ENCODE data around the gene NRBF2. TPM values are rescaled to one million over a fixed set of nuclear protein-coding genes. Genes with fewer than 3 reads are reported as not detected.
A peak's percentile ranks its signal among the peaks of the same experiment; 100 is the strongest.

The NRBF2 gene
- total RNA-seq, 1 donor from 2014 or later, result 21.5 TPM

GRCh38 chr10:63132651-63133055, 475 bp upstream of the NRBF2 start:
- Mint-ChIP-seq H3K4me1 (ENCODE audit: unreplicated experiment) (peaks cover 22% of the 10 kb centered on the region), H3K9me3 (ENCODE audit: unreplicated experiment) (peaks cover 5% of the 10 kb centered on the region), H3K27me3 (ENCODE audit: unreplicated experiment) (no peaks in the 10 kb centered on the region), H3K36me3 (ENCODE audit: unreplicated experiment) (no peaks in the 10 kb centered on the region), H3K4me3 (ENCODE audit: unreplicated experiment) (peak overlapping the region; percentile 85), H3K27ac (ENCODE audit: unreplicated experiment) (peak overlapping the region; percentile 90)
- no peak for TF ChIP-seq CTCF (IDR thresholded peaks at IDR 0.05)
- DNase-seq (ENCODE audit: extremely low spot score, unreplicated experiment), result no peak

- H3K27ac Mint-ChIP-seq (ENCODE audit: unreplicated experiment), result peak overlapping the region; percentile 90
- DNase-seq (ENCODE audit: extremely low spot score, unreplicated experiment), result no peak
Measured at GRCh38 chr10:63133821-63134557, 861 bp downstream of the NRBF2 start.

GRCh38 chr10:63137306-63137705, 4.2 kb downstream of the NRBF2 start:
- H3K27me3 Mint-ChIP-seq (ENCODE audit: unreplicated experiment), result no peaks in the 10 kb centered on the region
- TF ChIP-seq CTCF (IDR thresholded peaks at IDR 0.05), result no peak
- peaks cover 5% of the 10 kb centered on the region for H3K9me3 Mint-ChIP-seq (ENCODE audit: unreplicated experiment)
- no peak overlapping the region for H3K27ac Mint-ChIP-seq (ENCODE audit: unreplicated experiment)
- no peak for DNase-seq (ENCODE audit: extremely low spot score, unreplicated experiment)
- no peaks in the 10 kb centered on the region for H3K36me3 Mint-ChIP-seq (ENCODE audit: unreplicated experiment)
- H3K4me1 Mint-ChIP-seq (ENCODE audit: unreplicated experiment), result peaks cover 20% of the 10 kb centered on the region
- H3K4me3 Mint-ChIP-seq (ENCODE audit: unreplicated experiment), result no peak overlapping the region

More at GRCh38 chr10:63133821-63134557, 861 bp downstream of the NRBF2 start:
- peaks cover 22% of the 10 kb centered on the region for H3K4me1 Mint-ChIP-seq (ENCODE audit: unreplicated experiment)
- peaks cover 5% of the 10 kb centered on the region for H3K9me3 Mint-ChIP-seq (ENCODE audit: unreplicated experiment)
- H3K4me3 Mint-ChIP-seq (ENCODE audit: unreplicated experiment), result peak overlapping the region; percentile 85
- no peak for TF ChIP-seq CTCF (IDR thresholded peaks at IDR 0.05)
- H3K36me3 Mint-ChIP-seq (ENCODE audit: unreplicated experiment), result no peaks in the 10 kb centered on the region
- no peaks in the 10 kb centered on the region for H3K27me3 Mint-ChIP-seq (ENCODE audit: unreplicated experiment)

- no peaks in the 10 kb centered on the region for H3K36me3 Mint-ChIP-seq (ENCODE audit: unreplicated experiment)
- no peaks in the 10 kb centered on the region for H3K9me3 Mint-ChIP-seq (ENCODE audit: unreplicated experiment)
- DNase-seq (ENCODE audit: extremely low spot score, unreplicated experiment), result no peak
- H3K27me3 Mint-ChIP-seq (ENCODE audit: unreplicated experiment), result no peaks in the 10 kb centered on the region
- H3K4me1 Mint-ChIP-seq (ENCODE audit: unreplicated experiment), result peaks cover 10% of the 10 kb centered on the region
- no peak overlapping the region for H3K27ac Mint-ChIP-seq (ENCODE audit: unreplicated experiment)
- no peak overlapping the region for H3K4me3 Mint-ChIP-seq (ENCODE audit: unreplicated experiment)
- TF ChIP-seq CTCF (IDR thresholded peaks at IDR 0.05), result no peak
Measured at GRCh38 chr10:63140077-63140476, 6.9 kb downstream of the NRBF2 start.

- no peak for TF ChIP-seq CTCF (IDR thresholded peaks at IDR 0.05)
- H3K9me3 Mint-ChIP-seq (ENCODE audit: unreplicated experiment), result no peaks in the 10 kb centered on the region
- DNase-seq (ENCODE audit: extremely low spot score, unreplicated experiment), result no peak
- H3K4me1 Mint-ChIP-seq (ENCODE audit: unreplicated experiment), result peaks cover 8% of the 10 kb centered on the region
- no peak overlapping the region for H3K4me3 Mint-ChIP-seq (ENCODE audit: unreplicated experiment)
- H3K36me3 Mint-ChIP-seq (ENCODE audit: unreplicated experiment), result peaks cover 4% of the 10 kb centered on the region
- H3K27ac Mint-ChIP-seq (ENCODE audit: unreplicated experiment), result no peak overlapping the region
- no peaks in the 10 kb centered on the region for H3K27me3 Mint-ChIP-seq (ENCODE audit: unreplicated experiment)
Measured at GRCh38 chr10:63142136-63142535, 9.0 kb downstream of the NRBF2 start.
